HepG2 (cell line): ENCODE measurements around the gene DCHS2. TPM values are rescaled to one million over a fixed set of nuclear protein-coding genes. Genes with fewer than 3 reads are reported as not detected.

Experiments
- GPN1 ChIP-seq: sonication (generic); formaldehyde crosslinking; IDR thresholded peaks from 2 replicates; pipeline ENCODE4 v1.5.1; 2020; ENCODE audit warnings: missing genetic modification reagents, borderline replicate concordance
- KDM3A ChIP-seq: IDR thresholded peaks from 2 replicates; pipeline ENCODE4 v1.6.1; 2018; ENCODE audit warnings: low read depth, missing compliant biosample characterization
- PRPF4 ChIP-seq: fragments of 200-400 bp; formaldehyde crosslinking; IDR thresholded peaks from 2 replicates; pipeline ENCODE4 v1.6.1; 2016; ENCODE audit warnings: low read length, low read depth; ENCODE audit not compliant: poor library complexity, severe bottlenecking
- SNRNP70 ChIP-seq: fragments of 200-400 bp; formaldehyde crosslinking; IDR thresholded peaks from 2 replicates; pipeline ENCODE4 v1.6.1; 2017; ENCODE audit warnings: mild to moderate bottlenecking, low read depth, low read length, moderate library complexity
- ZMYM4 ChIP-seq: sonication (generic); formaldehyde crosslinking; IDR thresholded peaks from 2 replicates; pipeline ENCODE4 v1.8.1; 2023; ENCODE audit warnings: mild to moderate bottlenecking, missing genetic modification reagents
- polyA plus RNA-seq, 8 experiments: library from polyadenylated mRNA; depleted of rRNA in 3 of 8; stranded (reverse) in 7 of 8; unstranded in 1 of 8; fragments of >200 nt; fragmentation: Illumina TruSeq in 4 of 8; extraction: Trizol in 4 of 8; gene quantifications; 2 replicates each; pipeline versions ENCODE4 v1.2.1 to v1.2.3, GENCODE V29; 2011 to 2016; ENCODE audit warnings: low read depth in 4 of 8, missing spikeins in 1 of 8, mixed read lengths in 1 of 8; ENCODE audit not compliant: insufficient read depth in 1 of 8
- total RNA-seq, 5 experiments: library from RNA; depleted of rRNA; stranded (reverse); fragments of >200 nt; fragmentation: Illumina TruSeq; extraction: Trizol; gene quantifications; 2 replicates each; pipeline ENCODE4 v1.2.3, GENCODE V29; 2016; ENCODE audit warnings: low read depth in 1 of 5
- TF ChIP-seq, protein P1 (sequence below): sonication (generic); formaldehyde crosslinking; IDR thresholded peaks from 2 replicates; pipeline ENCODE4 v1.4.0; 2020; ENCODE audit warnings: missing genetic modification reagents
- TF ChIP-seq, protein P2 (sequence below): sonication (generic); formaldehyde crosslinking; IDR thresholded peaks from 2 replicates; pipeline ENCODE4 v1.5.0; 2020; ENCODE audit warnings: mild to moderate bottlenecking, missing genetic modification reagents
- TF ChIP-seq, protein P3 (sequence below): sonication (generic); formaldehyde crosslinking; IDR thresholded peaks from 2 replicates; pipeline ENCODE4 v1.5.1; 2020; ENCODE audit warnings: missing genetic modification reagents, mild to moderate bottlenecking, borderline replicate concordance
- TF ChIP-seq, protein P4 (sequence below): sonication (generic); formaldehyde crosslinking; conservative IDR thresholded peaks from 2 replicates; pipeline ENCODE4 v1.4.0; 2020; ENCODE audit warnings: missing genetic modification reagents
- TF ChIP-seq, protein P5 (sequence below): sonication (generic); formaldehyde crosslinking; conservative IDR thresholded peaks from 2 replicates; pipeline ENCODE4 v1.4.0; 2020; ENCODE audit warnings: missing genetic modification reagents

The DCHS2 gene
- total and polyA plus RNA-seq, 2 of the 13 experiments (the other 11 are each of a cell fraction or from before 2014, with no cell fraction given), result 0.03 TPM; not detected in 1

DNA sequence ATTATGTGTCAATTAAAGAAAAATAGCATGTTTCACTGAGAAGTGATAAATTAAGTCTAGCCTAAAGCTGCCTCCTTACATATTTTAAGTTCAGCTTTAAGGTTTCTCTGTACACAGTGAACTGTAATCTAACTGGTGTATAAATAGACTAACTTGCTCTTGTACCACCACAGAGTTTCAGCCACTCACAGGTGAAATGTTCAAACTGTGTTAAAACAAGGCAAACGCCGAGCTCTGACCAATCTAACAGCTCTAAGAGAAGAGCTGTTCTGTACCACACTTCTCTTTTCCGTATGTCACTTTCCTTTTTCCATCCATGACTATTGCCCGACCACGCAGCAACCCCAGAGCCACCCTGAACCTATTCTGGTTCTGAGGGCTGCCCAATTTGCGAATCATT, 64.5 kb downstream of the DCHS2 start (continued):
- TF ChIP-seq, protein P1, sequence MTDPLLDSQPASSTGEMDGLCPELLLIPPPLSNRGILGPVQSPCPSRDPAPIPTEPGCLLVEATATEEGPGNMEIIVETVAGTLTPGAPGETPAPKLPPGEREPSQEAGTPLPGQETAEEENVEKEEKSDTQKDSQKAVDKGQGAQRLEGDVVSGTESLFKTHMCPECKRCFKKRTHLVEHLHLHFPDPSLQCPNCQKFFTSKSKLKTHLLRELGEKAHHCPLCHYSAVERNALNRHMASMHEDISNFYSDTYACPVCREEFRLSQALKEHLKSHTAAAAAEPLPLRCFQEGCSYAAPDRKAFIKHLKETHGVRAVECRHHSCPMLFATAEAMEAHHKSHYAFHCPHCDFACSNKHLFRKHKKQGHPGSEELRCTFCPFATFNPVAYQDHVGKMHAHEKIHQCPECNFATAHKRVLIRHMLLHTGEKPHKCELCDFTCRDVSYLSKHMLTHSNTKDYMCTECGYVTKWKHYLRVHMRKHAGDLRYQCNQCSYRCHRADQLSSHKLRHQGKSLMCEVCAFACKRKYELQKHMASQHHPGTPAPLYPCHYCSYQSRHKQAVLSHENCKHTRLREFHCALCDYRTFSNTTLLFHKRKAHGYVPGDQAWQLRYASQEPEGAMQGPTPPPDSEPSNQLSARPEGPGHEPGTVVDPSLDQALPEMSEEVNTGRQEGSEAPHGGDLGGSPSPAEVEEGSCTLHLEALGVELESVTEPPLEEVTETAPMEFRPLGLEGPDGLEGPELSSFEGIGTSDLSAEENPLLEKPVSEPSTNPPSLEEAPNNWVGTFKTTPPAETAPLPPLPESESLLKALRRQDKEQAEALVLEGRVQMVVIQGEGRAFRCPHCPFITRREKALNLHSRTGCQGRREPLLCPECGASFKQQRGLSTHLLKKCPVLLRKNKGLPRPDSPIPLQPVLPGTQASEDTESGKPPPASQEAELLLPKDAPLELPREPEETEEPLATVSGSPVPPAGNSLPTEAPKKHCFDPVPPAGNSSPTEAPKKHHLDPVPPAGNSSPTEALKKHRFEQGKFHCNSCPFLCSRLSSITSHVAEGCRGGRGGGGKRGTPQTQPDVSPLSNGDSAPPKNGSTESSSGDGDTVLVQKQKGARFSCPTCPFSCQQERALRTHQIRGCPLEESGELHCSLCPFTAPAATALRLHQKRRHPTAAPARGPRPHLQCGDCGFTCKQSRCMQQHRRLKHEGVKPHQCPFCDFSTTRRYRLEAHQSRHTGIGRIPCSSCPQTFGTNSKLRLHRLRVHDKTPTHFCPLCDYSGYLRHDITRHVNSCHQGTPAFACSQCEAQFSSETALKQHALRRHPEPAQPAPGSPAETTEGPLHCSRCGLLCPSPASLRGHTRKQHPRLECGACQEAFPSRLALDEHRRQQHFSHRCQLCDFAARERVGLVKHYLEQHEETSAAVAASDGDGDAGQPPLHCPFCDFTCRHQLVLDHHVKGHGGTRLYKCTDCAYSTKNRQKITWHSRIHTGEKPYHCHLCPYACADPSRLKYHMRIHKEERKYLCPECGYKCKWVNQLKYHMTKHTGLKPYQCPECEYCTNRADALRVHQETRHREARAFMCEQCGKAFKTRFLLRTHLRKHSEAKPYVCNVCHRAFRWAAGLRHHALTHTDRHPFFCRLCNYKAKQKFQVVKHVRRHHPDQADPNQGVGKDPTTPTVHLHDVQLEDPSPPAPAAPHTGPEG (CRISPR knock-in tag), result no peak
- TF ChIP-seq ZMYM4 (CRISPR knock-in tag), result no peak
- TF ChIP-seq SNRNP70, result no peak
- TF ChIP-seq PRPF4, result no peak
- no peak for TF ChIP-seq GPN1
- TF ChIP-seq KDM3A (CRISPR knock-in tag), result no peak
- TF ChIP-seq, protein P2, sequence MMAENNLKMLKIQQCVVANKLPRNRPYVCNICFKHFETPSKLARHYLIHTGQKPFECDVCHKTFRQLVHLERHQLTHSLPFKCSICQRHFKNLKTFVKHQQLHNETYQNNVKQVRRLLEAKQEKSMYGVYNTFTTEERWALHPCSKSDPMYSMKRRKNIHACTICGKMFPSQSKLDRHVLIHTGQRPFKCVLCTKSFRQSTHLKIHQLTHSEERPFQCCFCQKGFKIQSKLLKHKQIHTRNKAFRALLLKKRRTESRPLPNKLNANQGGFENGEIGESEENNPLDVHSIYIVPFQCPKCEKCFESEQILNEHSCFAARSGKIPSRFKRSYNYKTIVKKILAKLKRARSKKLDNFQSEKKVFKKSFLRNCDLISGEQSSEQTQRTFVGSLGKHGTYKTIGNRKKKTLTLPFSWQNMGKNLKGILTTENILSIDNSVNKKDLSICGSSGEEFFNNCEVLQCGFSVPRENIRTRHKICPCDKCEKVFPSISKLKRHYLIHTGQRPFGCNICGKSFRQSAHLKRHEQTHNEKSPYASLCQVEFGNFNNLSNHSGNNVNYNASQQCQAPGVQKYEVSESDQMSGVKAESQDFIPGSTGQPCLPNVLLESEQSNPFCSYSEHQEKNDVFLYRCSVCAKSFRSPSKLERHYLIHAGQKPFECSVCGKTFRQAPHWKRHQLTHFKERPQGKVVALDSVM, result no peak
- TF ChIP-seq, protein P3, sequence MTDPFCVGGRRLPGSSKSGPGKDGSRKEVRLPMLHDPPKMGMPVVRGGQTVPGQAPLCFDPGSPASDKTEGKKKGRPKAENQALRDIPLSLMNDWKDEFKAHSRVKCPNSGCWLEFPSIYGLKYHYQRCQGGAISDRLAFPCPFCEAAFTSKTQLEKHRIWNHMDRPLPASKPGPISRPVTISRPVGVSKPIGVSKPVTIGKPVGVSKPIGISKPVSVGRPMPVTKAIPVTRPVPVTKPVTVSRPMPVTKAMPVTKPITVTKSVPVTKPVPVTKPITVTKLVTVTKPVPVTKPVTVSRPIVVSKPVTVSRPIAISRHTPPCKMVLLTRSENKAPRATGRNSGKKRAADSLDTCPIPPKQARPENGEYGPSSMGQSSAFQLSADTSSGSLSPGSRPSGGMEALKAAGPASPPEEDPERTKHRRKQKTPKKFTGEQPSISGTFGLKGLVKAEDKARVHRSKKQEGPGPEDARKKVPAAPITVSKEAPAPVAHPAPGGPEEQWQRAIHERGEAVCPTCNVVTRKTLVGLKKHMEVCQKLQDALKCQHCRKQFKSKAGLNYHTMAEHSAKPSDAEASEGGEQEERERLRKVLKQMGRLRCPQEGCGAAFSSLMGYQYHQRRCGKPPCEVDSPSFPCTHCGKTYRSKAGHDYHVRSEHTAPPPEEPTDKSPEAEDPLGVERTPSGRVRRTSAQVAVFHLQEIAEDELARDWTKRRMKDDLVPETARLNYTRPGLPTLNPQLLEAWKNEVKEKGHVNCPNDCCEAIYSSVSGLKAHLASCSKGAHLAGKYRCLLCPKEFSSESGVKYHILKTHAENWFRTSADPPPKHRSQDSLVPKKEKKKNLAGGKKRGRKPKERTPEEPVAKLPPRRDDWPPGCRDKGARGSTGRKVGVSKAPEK, result no peak
- TF ChIP-seq, protein P4, sequence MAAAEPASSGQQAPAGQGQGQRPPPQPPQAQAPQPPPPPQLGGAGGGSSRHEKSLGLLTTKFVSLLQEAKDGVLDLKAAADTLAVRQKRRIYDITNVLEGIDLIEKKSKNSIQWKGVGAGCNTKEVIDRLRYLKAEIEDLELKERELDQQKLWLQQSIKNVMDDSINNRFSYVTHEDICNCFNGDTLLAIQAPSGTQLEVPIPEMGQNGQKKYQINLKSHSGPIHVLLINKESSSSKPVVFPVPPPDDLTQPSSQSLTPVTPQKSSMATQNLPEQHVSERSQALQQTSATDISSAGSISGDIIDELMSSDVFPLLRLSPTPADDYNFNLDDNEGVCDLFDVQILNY (CRISPR knock-in tag), result no peak
- TF ChIP-seq, protein P5, sequence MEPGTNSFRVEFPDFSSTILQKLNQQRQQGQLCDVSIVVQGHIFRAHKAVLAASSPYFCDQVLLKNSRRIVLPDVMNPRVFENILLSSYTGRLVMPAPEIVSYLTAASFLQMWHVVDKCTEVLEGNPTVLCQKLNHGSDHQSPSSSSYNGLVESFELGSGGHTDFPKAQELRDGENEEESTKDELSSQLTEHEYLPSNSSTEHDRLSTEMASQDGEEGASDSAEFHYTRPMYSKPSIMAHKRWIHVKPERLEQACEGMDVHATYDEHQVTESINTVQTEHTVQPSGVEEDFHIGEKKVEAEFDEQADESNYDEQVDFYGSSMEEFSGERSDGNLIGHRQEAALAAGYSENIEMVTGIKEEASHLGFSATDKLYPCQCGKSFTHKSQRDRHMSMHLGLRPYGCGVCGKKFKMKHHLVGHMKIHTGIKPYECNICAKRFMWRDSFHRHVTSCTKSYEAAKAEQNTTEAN (CRISPR knock-in tag), result no peak
- TF ChIP-seq, all 625 proteins: peak for 0
